HG03064 (cell line): Measurements from ENCODE around the gene TMEM260.
"Not testable (repeated sequence)": the region's sequence is repeated elsewhere in the genome, so short reads cannot be mapped to it uniquely, and the experiment has no call there.

Source experiments
- ATAC-seq: cut with Tn5 transposase; IDR thresholded peaks from one replicate; pipeline ENCODE4 v1.9.1; 2021; ENCODE audit warnings: low read depth; ENCODE audit not compliant: unreplicated experiment

Gene TMEM260

GRCh38 chr14:56594428-56594827 lies 14.8 kb downstream of the TMEM260 start:
- ATAC-seq, result no peak

- no peak for ATAC-seq
Observed at GRCh38 chr14:56598519-56598918, 18.9 kb downstream of the TMEM260 start.

GRCh38 chr14:56603648-56604047 lies 24.1 kb downstream of the TMEM260 start:
- ATAC-seq, result no peak

DNA sequence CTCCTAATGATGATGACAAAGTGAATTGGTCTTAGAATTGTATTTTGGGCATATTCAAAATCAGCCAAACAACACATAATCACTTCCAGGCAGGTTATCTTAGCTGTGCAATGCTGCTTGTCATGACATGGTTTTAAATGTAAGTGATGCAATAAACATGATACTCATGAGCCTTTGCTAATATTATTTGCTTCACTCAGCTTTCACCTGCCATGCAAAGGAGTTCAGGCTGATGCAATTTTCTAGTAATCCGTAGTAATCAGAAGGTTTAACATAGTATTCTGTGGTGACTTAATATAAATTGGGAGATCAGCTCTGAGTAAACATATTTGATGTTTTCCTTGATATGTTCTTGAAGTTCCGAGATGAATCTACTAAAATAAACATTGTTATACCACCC lies 29.1 kb downstream of the TMEM260 start:
- ATAC-seq, result no peak

DNA sequence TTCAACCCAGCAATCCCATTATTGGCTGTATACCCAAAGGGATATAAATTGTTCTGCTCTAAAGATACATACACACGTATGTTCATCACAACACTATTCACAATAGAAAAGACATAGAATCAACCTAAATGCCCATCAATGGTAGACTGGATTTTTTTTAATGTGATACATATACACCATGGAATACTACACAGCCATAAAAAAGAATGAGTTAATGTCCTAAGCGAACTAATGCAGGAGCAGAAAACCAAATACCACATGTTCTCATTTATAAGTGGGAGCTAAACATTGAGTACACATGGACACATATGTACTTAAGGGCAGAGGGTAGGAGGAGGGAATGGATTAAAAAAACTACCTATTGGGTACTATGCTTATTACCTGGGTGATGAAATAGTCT lies 32.1 kb downstream of the TMEM260 start:
- ATAC-seq, result not testable (repeated sequence)

GRCh38 chr14:56617084-56617483 lies 37.5 kb downstream of the TMEM260 start:
- no peak for ATAC-seq

GRCh38 chr14:56630707-56631106 lies 51.1 kb downstream of the TMEM260 start:
- ATAC-seq, result no peak

DNA sequence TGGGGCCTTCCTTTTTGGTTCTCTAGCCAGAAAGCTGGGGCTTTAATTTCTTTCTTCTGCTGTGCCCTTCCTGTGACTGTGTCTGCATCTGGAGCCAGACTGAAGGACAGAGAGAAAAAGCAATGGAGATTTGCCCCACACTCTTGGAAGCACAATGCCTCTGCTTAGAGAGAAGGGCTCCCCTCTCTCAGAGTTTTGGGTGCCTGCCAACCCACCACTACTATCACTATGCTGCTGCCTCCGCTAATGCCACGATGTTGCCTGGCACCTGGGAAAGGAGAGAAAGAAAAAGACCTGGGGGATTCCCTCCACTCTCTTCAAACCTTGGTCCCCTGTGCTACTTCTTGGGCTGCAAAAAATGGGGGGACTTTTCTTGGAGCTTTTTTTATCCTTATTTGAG lies 52.6 kb downstream of the TMEM260 start:
- no peak for ATAC-seq

- ATAC-seq, result no peak
Observed at GRCh38 chr14:56633544-56633943, 53.9 kb downstream of the TMEM260 start.

DNA sequence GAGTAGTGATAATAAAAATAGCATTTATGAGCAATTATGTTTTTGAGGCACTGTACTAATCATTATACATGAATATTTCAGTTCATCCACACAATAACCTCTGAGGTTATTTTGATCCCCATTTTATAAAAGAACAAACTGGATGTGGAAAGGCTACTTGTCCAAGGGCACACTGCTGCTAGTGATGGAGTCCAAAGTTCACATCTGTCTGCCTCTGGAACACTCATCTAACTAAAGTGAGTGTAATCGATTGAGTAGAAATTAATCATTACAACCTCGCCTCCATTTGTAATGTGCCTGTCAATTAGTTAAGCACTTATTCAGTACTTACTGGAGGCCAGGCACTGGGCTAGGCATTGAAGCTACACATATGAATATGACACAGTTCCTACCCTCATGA lies 55.4 kb downstream of the TMEM260 start:
- ATAC-seq, result no peak

DNA sequence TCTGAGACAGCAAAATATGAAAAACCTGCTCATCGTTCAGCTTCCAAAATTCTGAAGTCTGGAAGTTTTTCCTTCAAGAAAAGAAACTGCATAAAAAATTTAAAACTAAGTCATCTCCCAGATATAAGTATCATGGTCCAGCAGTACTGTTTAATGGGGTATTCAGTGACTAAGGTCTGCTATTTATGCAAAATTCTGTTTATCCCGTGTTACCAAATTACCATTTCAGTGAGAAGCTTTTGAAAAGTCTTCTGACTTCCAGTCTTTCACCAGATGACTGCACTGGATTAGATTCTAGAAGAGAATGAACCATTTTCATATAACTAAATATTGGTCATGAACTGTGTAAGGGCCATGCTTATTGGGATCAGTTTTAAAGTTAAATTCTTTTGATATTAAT lies 67.9 kb downstream of the TMEM260 start:
- no peak for ATAC-seq

- no peak for ATAC-seq
Observed at GRCh38 chr14:56648508-56649301, 69.1 kb downstream of the TMEM260 start.

GRCh38 chr14:56649382-56649781 lies 69.8 kb downstream of the TMEM260 start:
- no peak for ATAC-seq

GRCh38 chr14:56650048-56650447 lies 70.5 kb downstream of the TMEM260 start:
- ATAC-seq, result no peak

DNA sequence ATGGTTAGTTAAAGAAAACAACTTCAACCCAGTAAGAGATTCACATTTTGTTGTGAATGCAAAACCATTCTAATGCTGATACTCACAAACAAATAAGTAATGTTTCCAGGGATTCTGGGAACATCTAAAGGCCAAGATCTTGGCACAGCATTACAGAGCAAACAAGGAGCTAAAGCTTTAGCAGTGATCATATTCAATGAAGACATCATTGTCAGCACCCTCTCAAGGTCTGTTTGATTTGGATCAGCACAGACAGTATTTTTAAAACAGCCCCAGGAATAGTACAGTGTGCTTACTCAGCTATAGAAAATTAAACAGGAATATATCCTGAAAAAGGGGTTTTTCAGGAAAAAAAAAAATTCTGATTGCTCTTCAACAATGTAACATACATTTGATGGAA lies 71.4 kb downstream of the TMEM260 start:
- ATAC-seq, result no peak

DNA sequence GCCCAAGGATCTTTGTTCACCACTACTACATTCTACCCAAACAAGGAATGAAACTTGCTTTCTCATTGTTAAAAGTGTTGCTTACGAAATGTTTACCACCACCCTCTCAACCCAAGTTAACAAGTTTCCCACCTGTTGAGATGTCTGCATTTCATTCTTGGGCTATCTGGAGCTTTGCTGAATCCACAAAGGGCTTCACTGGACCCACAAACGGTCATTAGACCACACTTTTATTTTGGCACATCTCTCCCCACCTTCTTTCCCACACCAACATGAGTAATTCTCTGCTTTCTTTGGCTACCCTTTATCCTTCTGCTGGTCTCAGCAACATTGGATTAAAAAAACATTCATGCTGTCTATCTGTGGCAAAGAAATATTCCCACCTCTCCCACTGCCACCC lies 78.0 kb downstream of the TMEM260 start:
- no peak for ATAC-seq

GRCh38 chr14:56659378-56659777 lies 79.8 kb downstream of the TMEM260 start:
- no peak for ATAC-seq

DNA sequence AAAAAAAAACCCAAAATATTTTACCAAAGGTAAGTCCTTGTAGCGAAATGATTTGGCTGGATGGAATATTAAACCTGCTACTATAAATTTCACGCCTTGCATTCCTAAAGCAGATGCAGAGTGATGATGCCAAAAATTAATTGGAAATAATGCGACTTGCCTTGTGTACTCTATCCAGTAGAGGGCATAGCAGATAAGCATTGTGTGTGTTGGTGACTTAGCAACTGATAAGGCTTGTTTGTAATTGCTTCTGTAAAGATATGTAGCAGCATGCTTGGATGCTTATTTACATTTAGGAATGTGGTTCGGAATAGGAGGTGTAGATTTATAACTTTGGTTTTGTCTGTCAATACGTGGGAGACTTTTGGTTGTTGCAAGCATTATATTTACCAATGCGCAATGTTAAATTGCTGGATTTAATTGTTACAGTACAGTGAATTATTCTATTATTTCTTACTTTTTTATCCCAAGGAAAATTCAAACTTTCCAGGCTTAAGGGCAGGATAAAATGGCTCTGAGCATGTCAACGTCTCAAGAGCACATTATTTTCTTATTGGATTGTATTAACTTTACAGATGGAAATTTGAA lies 80.5 kb downstream of the TMEM260 start:
- no peak for ATAC-seq

- no peak for ATAC-seq
Observed at GRCh38 chr14:56660677-56661389, 81.2 kb downstream of the TMEM260 start.

DNA sequence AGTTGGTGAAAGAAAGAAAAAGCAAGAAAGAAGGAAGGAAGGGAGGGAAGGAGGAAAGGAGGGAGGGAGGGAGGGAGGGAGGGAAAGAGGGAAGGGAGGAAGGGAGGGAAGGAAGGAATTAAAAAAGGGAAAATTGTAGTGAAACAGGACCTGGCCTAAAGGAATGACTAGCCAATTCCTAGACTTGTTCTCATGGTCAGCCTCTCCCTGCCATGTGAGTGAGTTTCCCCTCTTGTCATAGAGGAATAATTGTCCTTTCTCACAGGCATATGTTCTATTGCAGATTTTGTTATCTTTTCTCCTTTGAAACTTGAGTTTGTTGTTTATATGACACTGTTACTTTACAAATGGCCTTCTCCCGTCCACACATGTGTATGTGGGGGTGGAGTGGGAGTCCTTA lies 81.9 kb downstream of the TMEM260 start:
- ATAC-seq, result no peak

GRCh38 chr14:56664811-56665421 lies 85.3 kb downstream of the TMEM260 start:
- no peak for ATAC-seq
